LHCN-M2 (cell line): ENCODE results near the gene ZNRF3. TPM values are rescaled to one million over a fixed set of nuclear protein-coding genes. Genes with fewer than 3 reads are reported as not detected.
"Not testable (repeated sequence)": the region's sequence is repeated elsewhere in the genome, so short reads cannot be mapped to it uniquely, and the experiment has no call there.

Experiments used
- DNase-seq: peaks from one replicate; pipeline ENCODE4 v3.0.0-alpha.2; 2012; ENCODE audit warnings: low read depth
- total RNA-seq: library from RNA; depleted of rRNA; stranded (reverse); fragments of >200 nt; gene quantifications from 2 replicates; pipeline ENCODE4 v1.2.3, GENCODE V29; 2014

Gene ZNRF3
- total RNA-seq, 1 experiment from 2014 or later: 6.5 TPM

GRCh38 chr22:28883917-28884746 lies 760 bp downstream of the ZNRF3 start:
- DNase-seq: no peak

DNA sequence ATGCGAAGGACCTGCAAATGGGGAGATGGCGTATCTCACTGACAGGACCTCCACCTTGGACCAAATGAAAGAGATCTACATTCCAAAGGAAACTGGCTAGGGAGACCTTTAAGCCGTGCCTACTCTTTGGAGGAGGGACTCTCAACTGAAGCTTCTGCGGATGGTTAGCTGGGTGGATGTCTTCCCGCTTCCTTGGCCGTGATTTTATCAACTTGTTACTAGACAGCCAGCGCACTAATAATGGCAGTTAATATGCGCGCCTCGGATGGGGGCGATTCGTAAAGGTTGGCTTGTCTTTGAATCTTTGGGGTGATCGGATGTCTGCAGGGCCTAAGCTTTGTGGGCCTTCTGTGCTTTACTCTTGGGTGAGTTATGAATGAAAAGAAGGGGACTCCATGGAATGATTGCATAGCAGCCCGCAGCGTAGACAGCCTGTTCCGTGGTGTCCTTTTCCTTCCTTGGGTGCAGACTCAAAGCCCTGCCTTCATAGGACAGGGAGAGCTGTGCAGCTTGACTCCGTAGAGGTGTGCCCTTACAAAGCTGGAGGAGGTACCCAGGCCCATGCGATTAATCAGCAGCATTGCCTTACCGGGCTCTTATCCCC lies 1.5 kb downstream of the ZNRF3 start:
- DNase-seq: no peak

- DNase-seq: no peak
Measured at GRCh38 chr22:28885939-28886338, 2.6 kb downstream of the ZNRF3 start.

GRCh38 chr22:28886679-28887078 lies 3.3 kb downstream of the ZNRF3 start:
- DNase-seq: not testable (repeated sequence)

DNA sequence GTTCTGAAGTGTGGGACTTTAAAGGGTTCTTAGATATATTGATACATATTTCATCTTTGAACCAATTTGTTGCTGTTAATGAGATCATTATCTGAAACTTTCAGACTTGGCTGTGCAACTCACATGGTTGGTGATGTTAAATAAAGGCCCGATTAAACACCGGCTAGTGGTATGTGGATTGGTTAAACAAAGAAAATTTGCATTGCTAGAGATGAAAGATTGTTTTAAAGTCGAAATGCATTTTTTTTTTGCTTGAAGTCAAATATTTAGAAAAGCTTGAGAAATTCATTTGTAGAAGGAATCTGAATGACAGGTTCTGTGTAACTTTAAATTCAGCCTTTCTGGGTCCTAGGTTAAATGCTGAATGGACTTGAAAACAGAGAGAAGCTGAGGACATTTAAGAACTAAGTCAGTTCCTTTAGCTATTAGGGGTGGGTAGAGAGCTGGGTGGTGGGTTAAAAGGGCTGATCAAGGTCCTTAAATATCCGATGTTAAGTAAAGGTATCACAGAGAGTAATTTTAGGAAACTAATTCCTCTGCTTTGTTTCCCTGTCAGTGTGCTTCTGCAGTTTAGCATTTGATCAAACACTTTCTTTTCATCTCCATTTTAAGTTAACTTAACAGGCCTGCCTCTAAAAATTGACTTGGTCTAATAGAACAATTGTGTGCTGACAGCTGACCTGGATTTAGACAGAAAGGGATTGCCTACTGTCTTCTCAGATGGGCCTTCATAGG lies 4.5 kb downstream of the ZNRF3 start:
- no peak for DNase-seq

DNA sequence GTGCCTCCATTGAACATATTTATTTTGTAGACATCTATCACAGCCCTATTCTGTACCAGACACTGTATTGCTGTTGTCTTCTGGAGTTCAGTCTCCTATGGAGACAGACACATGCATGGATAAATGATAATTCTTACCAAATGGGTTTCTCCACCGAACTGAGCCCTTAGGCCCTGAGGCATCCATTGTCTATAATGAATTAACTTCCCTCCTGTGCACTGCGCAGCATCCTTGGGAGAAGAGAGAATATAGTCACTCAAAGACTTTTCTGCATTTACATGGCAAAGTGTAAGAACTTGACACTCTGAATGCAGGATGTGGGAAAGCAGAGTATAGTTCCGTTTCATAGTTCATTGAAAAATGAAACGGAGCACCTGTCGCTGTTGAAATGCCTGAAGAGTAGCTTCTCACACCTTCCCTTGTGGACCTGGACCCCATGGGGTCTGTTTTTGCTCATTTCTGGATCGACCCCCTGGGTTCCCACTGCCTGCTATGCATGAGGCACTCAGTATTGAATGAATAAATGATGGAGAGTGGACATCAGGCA lies 6.2 kb downstream of the ZNRF3 start:
- DNase-seq: no peak

DNA sequence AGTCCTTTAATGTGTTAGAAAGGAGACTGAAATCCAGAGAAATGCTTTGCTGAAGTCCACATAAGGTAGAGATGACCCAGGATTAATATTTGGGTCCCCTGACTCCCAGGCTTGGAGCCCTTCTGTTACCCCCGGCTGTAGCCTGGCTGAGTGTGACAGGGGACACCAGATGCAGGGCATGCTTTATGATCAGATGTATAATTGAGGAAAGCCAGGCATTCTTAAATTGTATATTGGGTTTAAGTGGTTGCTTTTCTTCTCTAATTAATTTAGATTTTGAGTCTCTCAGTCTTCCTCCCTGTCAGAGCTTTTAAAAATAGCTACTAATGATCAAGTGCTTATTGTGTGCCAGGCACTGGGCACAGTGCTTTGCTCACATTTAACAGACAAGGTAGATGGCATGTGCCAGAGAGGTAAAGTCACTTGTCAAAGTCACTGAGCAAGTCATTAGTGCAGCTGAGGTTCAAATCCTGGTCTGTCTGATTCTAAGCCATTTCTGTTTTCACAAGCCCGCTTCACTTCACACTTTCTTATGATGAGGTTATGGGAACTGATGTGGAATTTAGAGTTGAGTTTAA lies 7.9 kb downstream of the ZNRF3 start:
- no peak for DNase-seq

DNA sequence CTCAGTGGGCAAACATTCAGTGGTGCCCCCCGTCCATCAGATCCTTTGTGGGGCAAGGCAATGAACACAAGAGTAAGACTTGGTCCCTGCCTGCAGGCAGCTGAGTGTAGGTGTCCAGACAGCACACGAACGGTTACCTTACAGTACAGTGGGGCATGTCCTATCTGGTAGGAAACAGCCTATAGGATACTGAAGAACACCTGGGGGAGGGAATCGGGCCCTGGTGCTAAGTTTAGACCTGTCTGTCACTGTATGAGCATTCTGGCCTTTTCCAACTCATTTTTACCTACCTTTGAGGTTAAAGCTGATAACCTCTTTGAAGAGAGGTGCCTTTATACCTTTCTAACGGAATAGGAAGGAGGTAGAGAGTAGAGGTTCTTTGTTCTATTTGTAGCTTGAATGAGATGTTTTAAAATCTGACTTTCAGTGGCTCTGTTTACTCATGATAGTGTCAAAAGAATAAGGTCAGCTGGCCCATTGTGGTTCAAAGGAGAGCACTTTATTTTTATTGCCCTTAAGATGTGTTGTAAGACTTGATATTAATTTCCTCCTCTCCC lies 8.9 kb downstream of the ZNRF3 start:
- no peak for DNase-seq

- no peak for DNase-seq
Measured at GRCh38 chr22:28893810-28894209, 10.4 kb downstream of the ZNRF3 start.

GRCh38 chr22:28894334-28894733 lies 11.0 kb downstream of the ZNRF3 start:
- no peak for DNase-seq

DNA sequence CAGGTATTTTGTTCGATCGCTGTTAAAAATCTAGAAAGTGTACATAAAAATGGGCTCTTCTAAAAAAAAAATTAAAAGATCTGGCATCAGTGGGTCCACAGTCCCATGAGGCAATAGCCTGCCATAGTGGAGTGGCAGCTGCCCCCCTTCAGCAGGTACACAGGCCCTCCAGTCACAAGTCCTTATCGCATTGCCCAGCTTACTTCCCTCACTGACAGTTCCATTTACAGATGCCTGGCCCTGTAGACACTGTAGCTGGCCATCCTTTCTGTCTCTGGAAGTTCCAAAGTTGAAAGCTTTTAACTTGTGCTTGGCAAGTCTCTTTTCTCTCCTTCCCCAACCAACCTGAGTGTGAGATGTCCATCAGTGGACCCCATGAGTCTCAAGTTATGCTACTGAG lies 11.4 kb downstream of the ZNRF3 start:
- DNase-seq: no peak

- DNase-seq: no peak
Measured at GRCh38 chr22:28896611-28897010, 13.2 kb downstream of the ZNRF3 start.

GRCh38 chr22:28898233-28898629 lies 14.9 kb downstream of the ZNRF3 start:
- no peak for DNase-seq

DNA sequence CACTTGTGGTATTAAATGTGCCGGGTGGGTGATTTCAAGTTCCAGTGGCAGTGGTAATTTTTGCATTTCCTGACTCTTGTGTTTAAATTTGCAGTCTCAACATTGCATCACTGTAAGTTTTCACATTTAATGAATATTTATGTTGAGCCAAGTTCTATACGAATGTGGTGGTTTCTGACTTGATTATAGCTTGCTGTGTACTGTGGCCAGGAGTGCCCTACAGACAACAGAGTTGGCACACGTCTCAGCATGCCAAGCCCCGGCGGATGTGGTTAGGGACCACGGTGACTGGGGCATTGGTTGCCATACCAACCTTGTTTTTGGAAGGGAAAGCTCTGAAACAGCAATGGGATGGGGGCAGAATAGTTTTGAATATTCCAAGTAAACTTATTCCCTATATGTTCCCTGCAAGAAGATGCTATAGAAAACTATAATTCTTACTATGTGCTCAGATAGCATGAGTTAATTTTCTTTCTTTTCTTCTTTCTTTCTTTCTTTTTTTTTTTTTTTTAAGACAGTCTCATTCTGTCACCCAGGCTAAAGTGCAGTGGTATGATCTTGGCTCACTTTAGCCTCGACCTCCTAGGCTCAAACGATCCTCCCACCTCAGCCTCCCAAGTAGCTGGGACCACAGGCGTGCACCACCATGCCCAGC lies 16.0 kb downstream of the ZNRF3 start:
- peak; percentile 77 for DNase-seq

DNA sequence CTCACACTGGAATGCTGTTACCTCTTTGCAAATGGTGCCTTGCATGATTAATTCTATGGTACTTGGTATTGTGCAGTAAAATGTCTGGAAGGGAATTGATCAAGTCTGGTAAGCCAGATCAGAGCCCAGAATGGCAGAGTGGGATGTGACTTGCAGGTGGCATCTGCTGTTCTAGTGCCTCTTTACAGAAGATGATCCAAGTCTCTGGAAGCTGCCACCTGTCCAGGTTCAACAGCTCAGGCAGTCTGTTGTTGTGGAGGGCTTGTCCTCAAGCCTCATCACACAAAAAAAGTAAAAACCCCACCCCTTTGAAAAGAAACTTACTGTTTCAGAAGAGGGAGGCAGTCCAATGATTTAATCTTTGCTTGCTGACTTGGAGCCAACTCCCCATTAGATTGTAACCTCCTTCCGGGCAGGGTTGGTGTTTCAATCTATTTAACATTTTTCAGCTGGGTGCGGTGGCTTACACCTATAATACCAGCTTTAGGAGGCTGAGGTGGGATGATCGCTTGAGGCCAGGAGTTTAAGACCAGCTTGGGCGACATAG lies 17.1 kb downstream of the ZNRF3 start:
- no peak for DNase-seq

DNA sequence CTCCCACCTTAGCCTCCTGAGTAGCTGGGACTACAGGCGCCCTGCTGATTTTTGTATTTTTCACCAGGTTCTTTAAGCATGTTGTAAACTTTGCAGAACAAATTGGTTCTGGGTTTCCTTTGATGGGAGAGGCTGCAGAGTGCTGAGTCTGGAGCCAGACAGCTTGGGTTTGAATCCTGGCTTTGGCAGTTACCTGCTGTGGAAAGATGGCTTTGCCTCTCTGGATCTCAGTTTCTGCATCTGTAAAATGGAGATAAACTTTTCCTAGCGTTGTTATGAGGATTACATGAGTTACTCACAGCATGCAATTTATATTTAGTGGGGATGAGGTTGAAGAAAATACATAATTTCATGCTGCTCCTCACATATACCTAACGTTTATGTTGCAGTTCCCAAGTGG lies 19.1 kb downstream of the ZNRF3 start:
- DNase-seq: no peak

DNA sequence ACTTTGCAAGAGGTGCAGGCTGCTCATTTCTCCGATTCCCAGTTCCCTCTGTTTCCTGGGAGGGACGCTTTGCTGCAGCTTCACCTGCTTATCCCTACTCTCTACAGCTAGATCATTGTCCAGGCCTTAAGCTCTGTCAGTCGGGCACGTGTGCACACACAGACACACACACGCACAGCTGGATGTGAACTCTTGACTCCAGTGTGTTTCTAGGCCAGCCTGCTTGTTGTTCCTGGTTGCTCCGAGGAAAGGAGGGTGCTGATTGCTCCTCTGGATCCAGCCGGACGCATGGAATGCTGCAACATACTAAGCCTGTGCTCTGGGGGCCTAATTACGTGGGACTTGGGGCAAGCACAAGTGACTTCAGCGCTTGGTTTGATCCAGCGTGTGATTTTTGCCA lies 19.7 kb downstream of the ZNRF3 start:
- no peak for DNase-seq

GRCh38 chr22:28903729-28904128 lies 20.4 kb downstream of the ZNRF3 start:
- no peak for DNase-seq

DNA sequence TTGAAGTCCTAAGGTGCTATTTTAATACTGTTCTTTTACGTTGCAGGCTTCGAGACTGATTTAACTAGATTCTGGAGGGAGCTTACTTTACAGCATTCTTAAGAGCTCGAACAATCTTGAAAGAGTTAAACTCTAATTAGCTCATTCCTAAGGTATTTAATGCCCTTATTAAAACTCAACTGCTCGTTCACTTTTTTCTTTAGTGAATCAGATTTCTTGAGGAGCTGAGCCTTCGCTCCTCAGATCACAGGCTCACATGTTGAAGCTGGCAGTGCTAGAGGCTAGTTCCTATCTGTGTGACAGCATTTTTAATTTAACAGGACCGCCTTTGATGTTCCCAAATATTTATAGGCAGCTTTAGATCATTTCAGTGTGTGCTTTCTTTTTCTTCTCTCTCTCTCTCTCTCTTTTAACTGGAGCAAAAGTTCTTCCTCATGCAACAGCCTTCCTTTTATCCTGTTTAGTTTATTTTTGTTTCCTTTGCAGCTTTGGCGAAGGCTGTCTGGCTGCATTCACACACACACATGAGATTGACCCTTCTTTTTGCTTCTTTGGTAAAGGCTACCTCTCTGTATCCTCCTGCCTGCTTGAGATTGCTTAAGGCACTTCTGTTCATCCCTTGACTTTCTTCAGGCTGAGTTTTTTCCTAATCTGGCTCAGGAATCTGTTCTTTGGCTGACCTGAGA lies 21.0 kb downstream of the ZNRF3 start:
- DNase-seq: no peak

GRCh38 chr22:28905256-28905832 lies 22.0 kb downstream of the ZNRF3 start:
- DNase-seq: no peak
